ENCODE results near the gene XRCC6. TPM values are rescaled to one million over a fixed set of nuclear protein-coding genes. Genes with fewer than 3 reads are reported as not detected.
"Not testable (repeated sequence)": the region's sequence is repeated elsewhere in the genome, so short reads cannot be mapped to it uniquely, and the experiment has no call there.

XRCC6 gene
- total RNA-seq, 1 experiment from 2014 or later, result 203 TPM

GRCh38 chr22:41661088-41661487 lies 40.0 kb downstream of the XRCC6 start:
- Mint-ChIP-seq H3K4me1 (ENCODE audit: insufficient read depth, unreplicated experiment) (peaks cover 4% of the 10 kb centered on the region), H3K27ac (ENCODE audit: low read depth, unreplicated experiment) (peak overlapping the region; percentile 52), H3K9me3 (ENCODE audit: unreplicated experiment) (no peaks in the 10 kb centered on the region), H3K4me3 (ENCODE audit: unreplicated experiment) (no peak overlapping the region), H3K36me3 (ENCODE audit: insufficient read depth, unreplicated experiment) (peaks cover 95% of the 10 kb centered on the region), H3K27me3 (ENCODE audit: insufficient read depth, unreplicated experiment) (no peaks in the 10 kb centered on the region)
- intact Hi-C loops (cut with micrococcal nuclease), result no loop called here
- POLR2A ChIA-PET, result interaction anchor here (1.0 to 1.3 kb wide), 2 partner anchors 39 to 40 kb away, joined by 3 to 4 read pairs; partner anchors contain the start of genes DESI1 and XRCC6
- CTCF ChIA-PET, result interaction anchor here (0.7 kb wide), 1 partner anchor 28 kb away, joined by 3 read pairs; no protein-coding TSS in a partner anchor
- TF ChIP-seq CTCF (IDR thresholded peaks at IDR 0.05; ENCODE audit: unreplicated experiment), result no peak
- BruUV-seq (replicated peaks), result no TSS peak
- DNase-seq (ENCODE audit: unreplicated experiment), result no peak

DNA sequence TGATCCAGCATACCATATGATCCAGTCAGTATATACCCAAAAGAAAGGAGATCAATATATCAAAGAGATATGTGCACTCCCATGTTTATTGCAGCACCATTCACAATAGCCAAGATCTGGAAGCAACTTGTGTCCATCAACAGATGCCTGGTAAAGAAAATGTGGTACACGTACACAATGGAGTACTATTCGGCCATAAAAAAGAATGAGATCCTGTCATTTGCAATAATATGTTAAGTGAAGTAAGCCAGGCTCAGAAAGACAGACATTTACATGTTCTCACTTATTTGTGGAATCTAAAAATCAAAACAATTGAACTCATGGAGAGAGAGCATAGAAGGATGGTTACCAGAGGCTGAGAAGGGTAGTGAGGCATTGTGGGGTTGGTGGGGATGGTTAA lies 40.6 kb downstream of the XRCC6 start:
- H3K4me3 Mint-ChIP-seq (ENCODE audit: unreplicated experiment), result no peak overlapping the region
- no peak overlapping the region for H3K27ac Mint-ChIP-seq (ENCODE audit: low read depth, unreplicated experiment)

GRCh38 chr22:41663594-41663993 lies 42.5 kb downstream of the XRCC6 start:
- H3K9me3 Mint-ChIP-seq (ENCODE audit: unreplicated experiment); H3K4me1 Mint-ChIP-seq (ENCODE audit: insufficient read depth, unreplicated experiment); H3K4me3 Mint-ChIP-seq (ENCODE audit: unreplicated experiment); intact Hi-C loops (cut with micrococcal nuclease); H3K27ac Mint-ChIP-seq (ENCODE audit: low read depth, unreplicated experiment); BruUV-seq (replicated peaks); DNase-seq (ENCODE audit: unreplicated experiment); H3K27me3 Mint-ChIP-seq (ENCODE audit: insufficient read depth, unreplicated experiment): not testable (repeated sequence)
- ChIA-PET CTCF (interaction anchor here (0.7 kb wide), 1 partner anchor 158 kb away, joined by 3 read pairs; no protein-coding TSS in a partner anchor), POLR2A (interaction anchor here (0.8 to 1.1 kb wide), 3 partner anchors 8 to 106 kb away, joined by 3 read pairs; no protein-coding TSS in a partner anchor)
- peaks cover 77% of the 10 kb centered on the region for H3K36me3 Mint-ChIP-seq (ENCODE audit: insufficient read depth, unreplicated experiment)

More for the DNA sequence above, 40.6 kb downstream of the XRCC6 start:
- Mint-ChIP-seq H3K9me3 (ENCODE audit: unreplicated experiment) (no peaks in the 10 kb centered on the region), H3K4me1 (ENCODE audit: insufficient read depth, unreplicated experiment) (peaks cover 4% of the 10 kb centered on the region), H3K36me3 (ENCODE audit: insufficient read depth, unreplicated experiment) (peaks cover 93% of the 10 kb centered on the region), H3K27me3 (ENCODE audit: insufficient read depth, unreplicated experiment) (no peaks in the 10 kb centered on the region)
- TF ChIP-seq CTCF (IDR thresholded peaks at IDR 0.05; ENCODE audit: unreplicated experiment), result no peak
- POLR2A ChIA-PET, result interaction anchor here (1.0 kb wide), 1 partner anchor 41 kb away, joined by 3 read pairs; the partner anchor contains the start of genes DESI1 and XRCC6
- DNase-seq (ENCODE audit: unreplicated experiment), result no peak
- BruUV-seq (replicated peaks), result no TSS peak
- intact Hi-C loops (cut with micrococcal nuclease), result no loop called here
- CTCF ChIA-PET, result interaction anchor here (0.7 kb wide), 1 partner anchor 28 kb away, joined by 3 read pairs; no protein-coding TSS in a partner anchor

DNA sequence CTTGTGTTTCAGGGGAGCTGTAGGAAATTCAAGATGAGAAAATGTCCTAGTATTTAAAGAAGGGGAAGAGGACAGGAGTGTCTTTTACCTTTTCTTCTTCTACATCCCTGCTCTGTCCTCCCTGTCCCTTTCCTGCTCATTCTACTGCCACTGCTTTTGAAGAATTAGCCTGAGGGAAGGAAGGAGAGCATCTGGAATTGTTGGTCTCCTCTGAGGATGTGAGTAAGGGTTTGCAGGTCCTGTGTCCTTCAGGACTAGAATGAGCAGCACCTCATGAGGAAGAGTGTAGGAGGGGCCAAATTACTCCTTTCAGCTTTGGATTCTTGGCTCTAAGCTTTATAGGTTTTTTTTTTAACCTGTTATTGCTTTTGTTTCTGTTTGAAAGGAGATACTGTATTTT lies 43.4 kb downstream of the XRCC6 start:
- Mint-ChIP-seq H3K4me3 (ENCODE audit: unreplicated experiment) (no peak overlapping the region), H3K9me3 (ENCODE audit: unreplicated experiment) (no peaks in the 10 kb centered on the region), H3K36me3 (ENCODE audit: insufficient read depth, unreplicated experiment) (peaks cover 77% of the 10 kb centered on the region), H3K27me3 (ENCODE audit: insufficient read depth, unreplicated experiment) (no peaks in the 10 kb centered on the region), H3K4me1 (ENCODE audit: insufficient read depth, unreplicated experiment) (peaks cover 9% of the 10 kb centered on the region), H3K27ac (ENCODE audit: low read depth, unreplicated experiment) (no peak overlapping the region)
- no peak for TF ChIP-seq CTCF (IDR thresholded peaks at IDR 0.05; ENCODE audit: unreplicated experiment)
- no peak for DNase-seq (ENCODE audit: unreplicated experiment)
- no TSS peak for BruUV-seq (replicated peaks)
- intact Hi-C loops (cut with micrococcal nuclease), result no loop called here
- ChIA-PET CTCF (interaction anchor here (0.5 to 1.1 kb wide), 2 partner anchors 12 to 15 kb away, joined by 3 read pairs; no protein-coding TSS in a partner anchor), POLR2A (interaction anchor here (1.0 to 4.2 kb wide), 5 partner anchors 9 to 44 kb away, joined by 3 to 36 read pairs (median 5); partner anchors contain the start of genes DESI1, SNU13 and XRCC6)
